Right hindlimb (tissue), 1 donor: Measurements from ENCODE around the gene TMA7.
A peak's percentile ranks its signal among the peaks of the same experiment; 100 is the strongest.

ENCODE experiments used
- DNase-seq: peaks from one replicate; pipeline ENCODE4 v3.0.0-alpha.2; 2018

Gene TMA7

GRCh38 chr3:48423883-48424695 lies 16.0 kb upstream of the TMA7 start:
- no peak for DNase-seq

DNA sequence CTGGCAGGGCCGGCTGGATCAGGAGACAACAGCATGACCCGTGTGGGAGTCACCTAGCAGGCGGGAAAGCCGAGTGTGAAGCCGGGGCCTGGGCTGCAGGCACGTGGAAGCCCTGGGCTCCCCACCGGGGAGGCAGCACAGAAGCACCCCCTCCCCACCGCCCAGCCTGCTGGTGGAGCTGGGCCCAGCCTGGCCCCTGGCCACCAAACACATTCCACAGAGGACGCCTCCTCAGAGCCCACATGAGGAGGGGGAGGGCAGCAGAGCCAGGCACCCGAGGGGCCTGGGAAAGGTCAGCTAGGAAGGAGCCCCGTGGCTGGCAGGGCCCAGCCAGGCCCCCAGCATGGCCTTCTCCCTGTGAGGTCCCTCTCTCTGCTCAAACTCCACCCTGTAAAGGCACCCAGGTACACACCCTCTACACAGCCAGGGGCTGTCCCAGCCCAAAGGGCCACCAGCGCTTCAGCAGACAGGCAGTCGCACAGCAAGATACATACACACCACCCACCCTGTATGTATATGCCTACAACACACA lies 14.7 kb upstream of the TMA7 start:
- DNase-seq = no peak

GRCh38 chr3:48426401-48426909 lies 13.6 kb upstream of the TMA7 start:
- peak; percentile 69 for DNase-seq

GRCh38 chr3:48426944-48427629 lies 13.0 kb upstream of the TMA7 start:
- no peak for DNase-seq

DNA sequence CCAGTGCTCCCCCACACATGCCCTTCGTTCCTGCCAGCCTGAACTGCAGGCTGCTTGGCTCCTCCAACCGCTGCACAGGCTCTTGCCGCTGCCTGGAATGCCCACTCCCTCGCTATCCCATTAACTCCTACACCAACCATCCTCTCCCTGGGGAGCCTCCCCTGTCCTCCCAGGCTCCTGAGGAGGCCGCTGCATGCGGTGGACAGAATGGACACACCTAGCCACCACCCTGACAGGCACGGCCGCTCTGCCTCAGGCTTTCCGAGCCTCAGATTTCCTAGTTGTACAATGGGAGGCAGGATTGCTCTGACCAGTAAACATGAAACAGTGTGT lies 12.5 kb upstream of the TMA7 start:
- no peak for DNase-seq

DNA sequence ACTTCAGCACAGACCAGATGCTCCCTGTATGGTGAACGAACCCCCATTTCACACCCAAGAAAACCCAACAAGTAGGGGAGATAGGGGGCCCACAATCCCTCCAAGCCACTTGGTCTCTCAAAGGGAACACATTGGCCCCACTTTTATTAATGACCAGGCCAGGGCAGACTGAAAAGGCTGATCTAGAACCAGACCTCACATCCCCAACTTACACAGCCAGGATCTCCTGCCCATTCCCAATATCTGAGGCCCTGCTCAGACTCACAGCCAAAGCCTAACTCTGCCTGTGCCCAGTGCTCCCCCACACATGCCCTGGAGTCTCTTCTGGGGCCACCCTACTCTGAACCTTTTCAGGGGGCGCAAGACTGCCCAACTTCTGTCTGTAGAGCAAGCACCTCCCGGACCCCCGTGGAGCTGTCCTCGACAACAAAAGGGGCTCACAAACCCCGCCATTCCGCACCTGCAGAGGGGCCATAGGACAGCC lies 11.9 kb upstream of the TMA7 start:
- no peak for DNase-seq

GRCh38 chr3:48428572-48429316 lies 11.3 kb upstream of the TMA7 start:
- peak; percentile 81 for DNase-seq

- DNase-seq = peak; percentile 66
Measured at GRCh38 chr3:48429317-48429959, 10.6 kb upstream of the TMA7 start.

- peak; percentile 64 for DNase-seq
Measured at GRCh38 chr3:48429960-48430707, 9.9 kb upstream of the TMA7 start, which contains the start of gene PLXNB1. Gene PLXNB1, minus strand, starts transcription at chr3:48430086. Its CDS starts 5,475 bp downstream, at chr3:48424611.

DNA sequence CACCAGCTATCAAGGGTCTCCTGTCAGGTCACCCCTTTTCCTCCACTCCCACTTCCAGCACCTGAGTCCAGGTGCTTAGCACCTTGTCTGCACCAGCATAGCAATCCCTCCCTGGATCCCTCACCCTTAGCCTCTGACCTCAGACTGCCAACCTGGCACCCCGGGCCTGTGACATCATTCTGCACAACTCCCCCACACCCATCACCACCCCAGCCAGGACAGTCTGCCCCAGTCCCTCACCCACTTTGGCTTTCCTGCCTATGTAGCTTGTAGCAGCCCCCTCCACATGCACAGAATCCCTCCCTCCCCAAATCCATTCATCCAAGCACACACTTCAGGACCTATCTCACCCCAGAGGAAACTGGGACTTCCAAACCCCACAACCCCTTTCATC lies 9.4 kb upstream of the TMA7 start:
- DNase-seq = no peak

DNA sequence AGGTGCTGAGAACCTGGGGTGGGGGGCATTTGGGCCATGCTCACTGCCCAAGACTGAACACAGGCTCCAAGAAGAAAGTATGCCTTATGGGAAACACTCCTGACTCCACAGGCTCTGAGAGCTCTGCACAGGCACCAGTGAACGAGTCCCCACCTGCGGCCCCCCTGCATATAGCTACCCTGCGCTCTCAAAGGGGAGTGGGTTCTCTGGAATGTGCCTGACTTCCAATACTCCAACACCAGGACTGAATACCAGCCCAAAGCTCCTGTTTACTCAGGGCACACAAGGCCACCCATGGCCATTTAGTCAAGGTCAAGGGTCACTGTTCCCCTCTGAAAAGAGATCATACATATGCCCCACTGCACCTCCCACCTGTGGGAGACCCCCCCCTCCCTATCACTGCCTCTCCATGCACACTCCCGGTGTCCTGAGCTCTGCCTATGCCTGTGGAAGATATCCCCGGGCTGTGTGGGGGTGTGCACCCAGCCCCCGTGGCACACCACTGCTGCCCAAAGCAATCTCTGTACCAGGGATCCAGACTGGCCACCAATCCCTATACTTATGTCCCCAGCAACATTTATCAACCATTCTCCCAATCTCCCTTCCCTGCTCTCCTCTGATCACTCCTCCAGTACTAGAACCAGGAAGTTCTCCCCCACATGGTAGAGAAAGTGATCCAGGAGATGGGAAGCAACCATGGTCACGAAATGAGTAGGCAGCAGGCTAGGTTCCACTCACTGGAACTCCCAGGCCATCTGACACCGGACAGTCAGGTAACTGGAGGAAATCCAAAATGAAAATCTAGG lies 8.6 kb upstream of the TMA7 start:
- DNase-seq = no peak

- peak; percentile 9 for DNase-seq
Measured at GRCh38 chr3:48432411-48433371, 7.4 kb upstream of the TMA7 start.

DNA sequence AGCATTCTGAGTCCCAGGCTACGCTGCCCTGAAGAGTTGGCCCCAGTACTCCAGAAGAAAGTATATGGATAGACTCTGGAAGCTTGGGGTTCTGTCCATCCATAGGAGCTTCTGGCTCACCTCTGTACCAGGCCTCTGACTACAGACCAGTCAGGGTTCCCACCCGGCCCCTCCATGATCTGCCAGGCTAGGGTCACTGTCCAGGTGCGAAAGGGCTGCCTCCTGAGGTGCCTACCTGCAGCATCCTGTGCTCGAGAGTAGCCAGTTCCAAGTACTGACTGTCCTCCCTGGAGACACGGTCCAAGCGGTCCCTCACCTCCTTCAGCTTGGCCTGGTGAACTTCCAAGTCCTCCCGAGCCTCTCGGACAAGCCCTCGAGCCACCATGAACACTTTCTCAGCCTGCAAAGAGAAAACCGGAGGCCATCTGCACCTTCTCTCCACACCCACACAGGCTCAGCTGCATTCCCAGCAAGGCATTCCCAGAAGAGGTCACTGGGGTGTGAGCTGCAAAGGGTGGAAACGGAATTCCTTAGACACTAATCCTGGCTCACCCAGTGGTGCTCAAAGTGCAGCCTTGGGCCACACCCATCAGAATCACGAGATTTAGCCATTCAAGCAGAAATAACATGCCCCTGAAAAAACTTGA lies 6.5 kb upstream of the TMA7 start:
- peak; percentile 16 for DNase-seq

GRCh38 chr3:48434591-48435222 lies 5.3 kb upstream of the TMA7 start:
- DNase-seq = peak; percentile 23

GRCh38 chr3:48435223-48435595 lies 4.8 kb upstream of the TMA7 start:
- peak; percentile 11 for DNase-seq

- peak; percentile 85 for DNase-seq
Measured at GRCh38 chr3:48435774-48436476, 4.1 kb upstream of the TMA7 start.

DNA sequence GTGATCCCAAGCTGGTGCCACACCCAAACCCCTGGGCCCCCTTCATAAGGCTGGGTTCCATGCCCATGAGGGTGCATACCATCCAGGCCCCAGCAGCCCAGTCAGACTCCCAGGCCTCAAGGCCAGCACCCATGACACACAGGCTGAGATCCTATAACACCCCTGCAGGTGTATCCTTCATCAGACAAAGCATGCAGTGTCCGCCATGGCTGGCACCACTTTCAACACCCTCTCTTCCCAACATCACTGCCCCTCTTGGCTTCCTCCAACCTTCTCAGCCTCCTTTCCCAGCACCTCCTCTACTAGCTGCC lies 3.6 kb upstream of the TMA7 start:
- DNase-seq = peak; percentile 13

GRCh38 chr3:48436855-48437254 lies 3.2 kb upstream of the TMA7 start:
- DNase-seq = peak; percentile 8
